Dermis microvascular lymphatic vessel endothelial cell (primary cell): Measurements from ENCODE around the gene OR1A1. TPM values are rescaled to one million over a fixed set of nuclear protein-coding genes. Genes with fewer than 3 reads are reported as not detected.

Experiments used
- total RNA-seq: library from RNA; depleted of rRNA; stranded (reverse); fragments of >200 nt; gene quantifications from 2 replicates; pipeline ENCODE4 v1.2.1, GENCODE V29; 2014

Gene OR1A1
- total RNA-seq, 1 donor from 2014 or later, result not detected

Other genes with a start within 250 kb of the OR1A1 start
- gene OR1D5, start 144.1 kb upstream of the OR1A1 start, total RNA-seq, result not detected in 2 replicates
- not detected in 2 replicates for gene OR1D2, start 103.2 kb upstream of the OR1A1 start, total RNA-seq
- not detected in 2 replicates for gene OR1G1, start 80.1 kb upstream of the OR1A1 start, total RNA-seq
- not detected in 2 replicates for gene OR1A2, start 10.1 kb upstream of the OR1A1 start, total RNA-seq
- not detected in 2 replicates for gene OR3A1, start 90.7 kb downstream of the OR1A1 start, total RNA-seq
- gene OR3A2, start 178.6 kb downstream of the OR1A1 start, total RNA-seq, result not detected in 2 replicates
- not detected in 2 replicates for gene OR1E1, start 190.7 kb downstream of the OR1A1 start, total RNA-seq
- not detected in 2 replicates for gene OR3A3, start 203.7 kb downstream of the OR1A1 start, total RNA-seq
- gene OR1E2, start 226.2 kb downstream of the OR1A1 start, total RNA-seq, result not detected in 2 replicates